GM12864 (cell line): ENCODE measurements around the gene CSTPP1.

Source experiments
- DNase-seq: peaks from one replicate; pipeline ENCODE4 v3.0.0-alpha.2; 2011; ENCODE audit warnings: low read depth
- H3K4me3 ChIP-seq: 2 replicates; pipeline ENCODE4 v1.5.1; 2011; ENCODE audit warnings: mild to moderate bottlenecking, low read depth, low read length, control low read depth
- CTCF ChIP-seq: IDR thresholded peaks from 2 replicates; pipeline ENCODE4 v1.5.1; 2011; ENCODE audit warnings: low read depth, mild to moderate bottlenecking, moderate library complexity, low read length, control low read depth, inconsistent platforms; ENCODE audit errors: missing control alignments

CSTPP1 gene

DNA sequence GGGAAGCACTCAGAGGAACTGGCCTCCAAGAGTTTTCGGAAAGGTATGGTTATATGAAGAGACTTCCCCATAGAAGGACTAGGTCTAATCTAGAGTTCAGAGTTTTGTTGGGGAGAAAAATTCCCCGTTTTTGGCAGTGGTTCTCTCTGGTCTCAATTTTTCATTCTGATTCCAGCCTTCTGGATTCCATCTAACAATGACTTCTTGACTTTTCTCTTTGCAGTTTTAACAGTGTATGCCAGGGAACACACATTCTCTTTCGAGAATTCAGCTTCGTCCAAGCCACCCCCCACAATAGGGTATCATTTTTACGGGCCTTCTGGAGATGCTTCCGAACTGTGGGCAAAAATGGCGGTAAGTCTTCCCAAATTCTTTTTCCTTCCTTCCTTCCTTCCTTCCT lies 115.6 kb downstream of the CSTPP1 start:
- TF ChIP-seq CTCF: no peak
- H3K4me3 ChIP-seq: no peak overlapping the region
- DNase-seq: no peak

GRCh38 chr11:47052576-47052975 lies 116.0 kb downstream of the CSTPP1 start:
- DNase-seq: no peak
- H3K4me3 ChIP-seq: no peak overlapping the region
- TF ChIP-seq CTCF: no peak

DNA sequence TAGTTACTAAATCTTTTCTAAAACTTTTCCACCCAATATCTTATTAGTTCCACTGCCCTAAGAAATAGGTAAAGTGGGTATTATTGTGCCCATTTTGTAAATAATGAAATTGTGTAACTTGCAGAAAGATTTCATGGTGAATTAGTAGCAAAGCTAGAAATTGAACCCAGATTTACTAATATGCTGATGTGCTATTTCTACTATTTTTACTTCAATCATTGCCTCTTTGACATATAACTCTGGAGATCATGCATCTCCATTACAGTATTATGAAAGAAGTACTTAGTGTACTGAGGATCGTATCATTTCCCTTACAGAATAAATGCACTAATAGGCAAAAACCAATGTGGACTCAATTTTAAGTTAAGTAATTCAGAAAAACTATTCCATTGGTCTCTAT lies 119.0 kb downstream of the CSTPP1 start:
- no peak overlapping the region for H3K4me3 ChIP-seq
- no peak for DNase-seq
- no peak for TF ChIP-seq CTCF

GRCh38 chr11:47056261-47056915 lies 119.8 kb downstream of the CSTPP1 start:
- no peak for TF ChIP-seq CTCF
- no peak for DNase-seq
- H3K4me3 ChIP-seq: no peak overlapping the region

DNA sequence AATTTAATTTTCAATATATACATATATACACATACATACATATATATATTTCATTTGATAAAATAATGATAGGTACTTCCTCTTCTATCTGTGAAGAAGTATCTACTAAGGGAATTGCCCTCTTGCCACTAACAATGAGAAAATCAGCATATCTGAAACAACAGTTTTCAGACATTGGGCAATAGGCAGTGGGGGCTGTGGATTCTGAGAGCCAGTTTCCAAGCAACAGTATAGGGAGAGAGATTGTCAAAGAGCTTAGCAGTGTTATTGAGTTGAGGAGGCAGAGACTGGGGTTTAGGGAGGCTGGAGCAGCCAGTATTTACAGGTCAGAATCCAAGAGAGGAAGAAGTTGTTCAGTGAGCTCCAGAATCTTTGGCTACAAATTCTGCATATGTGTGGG lies 120.8 kb downstream of the CSTPP1 start:
- no peak for DNase-seq
- no peak overlapping the region for H3K4me3 ChIP-seq
- TF ChIP-seq CTCF: no peak

DNA sequence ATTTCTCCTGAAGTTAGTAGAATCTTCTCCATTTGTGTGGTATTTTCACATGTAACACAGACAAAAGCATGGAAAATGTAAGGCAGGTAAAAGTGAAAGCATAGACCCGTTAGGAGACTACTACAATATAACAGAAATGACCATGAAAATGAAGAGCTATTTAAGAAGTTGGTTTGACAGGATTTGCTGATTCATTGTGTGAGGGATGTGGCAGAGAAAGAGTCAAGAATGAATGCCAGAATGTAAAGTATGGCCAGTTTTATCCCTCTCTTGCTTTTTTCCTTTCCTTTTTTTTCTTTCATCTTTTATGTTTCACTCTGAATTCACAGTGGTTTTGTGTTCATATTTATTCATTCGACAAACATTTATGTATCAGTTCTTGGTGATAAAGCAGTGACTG lies 124.2 kb downstream of the CSTPP1 start:
- H3K4me3 ChIP-seq: no peak overlapping the region
- TF ChIP-seq CTCF: no peak
- DNase-seq: no peak

DNA sequence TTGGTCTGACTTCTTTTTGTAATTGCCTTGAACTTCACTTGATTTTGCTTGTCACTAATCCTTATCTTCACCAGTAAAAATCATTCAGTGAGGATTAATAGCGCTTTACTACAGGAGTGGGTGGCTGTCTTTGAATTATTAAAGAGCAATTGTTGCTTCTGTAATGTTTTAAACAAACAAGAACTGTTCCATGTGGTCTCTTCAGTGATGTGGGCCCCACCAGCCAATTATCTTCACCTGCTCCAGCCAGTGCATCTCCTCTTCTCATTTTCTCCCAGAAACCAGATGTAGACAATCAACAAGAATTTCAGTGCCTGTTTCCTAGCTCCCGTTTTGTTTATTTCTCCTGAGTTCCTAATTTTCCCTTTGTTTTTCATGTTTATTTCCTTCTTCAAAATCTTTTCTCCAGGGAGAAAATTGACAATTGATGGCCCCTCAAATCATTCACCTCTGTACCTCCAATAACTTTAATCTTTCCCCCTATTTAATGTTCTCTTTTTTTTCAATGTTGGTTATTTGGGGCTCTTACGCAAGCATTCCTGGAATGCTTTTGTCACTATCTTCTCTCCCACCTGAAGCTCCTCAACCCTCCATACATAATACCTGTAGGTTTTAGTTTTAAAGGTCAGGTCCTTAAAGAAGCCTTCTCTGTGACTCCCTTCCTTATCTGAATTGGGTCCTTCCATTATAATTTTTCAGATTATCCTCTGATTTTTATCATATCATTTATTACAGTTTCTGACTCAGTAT lies 125.0 kb downstream of the CSTPP1 start:
- H3K4me3 ChIP-seq: no peak overlapping the region

More for the DNA sequence above, 125.0 kb downstream of the CSTPP1 start:
- no peak for DNase-seq
- TF ChIP-seq CTCF: no peak
